Panc1 (cell line): ENCODE results near the gene ATF7.

Experiments
- POLR2AphosphoS5 ChIP-seq: IDR thresholded peaks from 2 replicates; pipeline ENCODE4 v1.6.1; 2012; ENCODE audit warnings: mild to moderate bottlenecking, low read depth, low read length, moderate library complexity
- TF ChIP-seq, protein P1 (sequence below): fragments of 450-650 bp; IDR thresholded peaks from 2 replicates; pipeline ENCODE4 v1.5.1; 2017; ENCODE audit warnings: mild to moderate bottlenecking

DNA sequence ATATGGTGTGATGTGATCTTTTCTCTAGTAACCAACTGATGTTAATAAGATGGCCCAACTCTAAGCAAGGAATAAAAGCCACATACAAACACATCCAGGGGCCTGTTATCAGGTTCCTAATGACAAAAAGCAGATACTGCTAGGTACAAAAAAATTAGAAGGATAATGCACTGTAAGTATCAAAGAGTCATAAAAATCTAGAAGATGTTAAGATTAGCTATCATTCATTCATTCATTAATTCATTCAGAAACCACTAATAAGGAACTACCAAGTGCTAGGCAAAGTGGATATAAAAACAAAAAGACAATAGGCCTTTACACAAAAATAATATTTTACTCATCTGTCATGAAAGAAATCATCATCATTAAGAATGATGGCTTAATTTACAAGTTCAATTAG is 21.6 kb downstream of the ATF7 start:
- TF ChIP-seq, protein P1, sequence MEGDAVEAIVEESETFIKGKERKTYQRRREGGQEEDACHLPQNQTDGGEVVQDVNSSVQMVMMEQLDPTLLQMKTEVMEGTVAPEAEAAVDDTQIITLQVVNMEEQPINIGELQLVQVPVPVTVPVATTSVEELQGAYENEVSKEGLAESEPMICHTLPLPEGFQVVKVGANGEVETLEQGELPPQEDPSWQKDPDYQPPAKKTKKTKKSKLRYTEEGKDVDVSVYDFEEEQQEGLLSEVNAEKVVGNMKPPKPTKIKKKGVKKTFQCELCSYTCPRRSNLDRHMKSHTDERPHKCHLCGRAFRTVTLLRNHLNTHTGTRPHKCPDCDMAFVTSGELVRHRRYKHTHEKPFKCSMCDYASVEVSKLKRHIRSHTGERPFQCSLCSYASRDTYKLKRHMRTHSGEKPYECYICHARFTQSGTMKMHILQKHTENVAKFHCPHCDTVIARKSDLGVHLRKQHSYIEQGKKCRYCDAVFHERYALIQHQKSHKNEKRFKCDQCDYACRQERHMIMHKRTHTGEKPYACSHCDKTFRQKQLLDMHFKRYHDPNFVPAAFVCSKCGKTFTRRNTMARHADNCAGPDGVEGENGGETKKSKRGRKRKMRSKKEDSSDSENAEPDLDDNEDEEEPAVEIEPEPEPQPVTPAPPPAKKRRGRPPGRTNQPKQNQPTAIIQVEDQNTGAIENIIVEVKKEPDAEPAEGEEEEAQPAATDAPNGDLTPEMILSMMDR, result no peak
- TF ChIP-seq POLR2AphosphoS5, result no peak
